WTC11 (cell line): ENCODE data around the gene UCN. TPM values are rescaled to one million over a fixed set of nuclear protein-coding genes. Genes with fewer than 3 reads are reported as not detected.
"Not testable (repeated sequence)": the region's sequence is repeated elsewhere in the genome, so short reads cannot be mapped to it uniquely, and the experiment has no call there.

Source experiments
- ATAC-seq: fragments of 200-7000 bp; cut with Tn5 transposase; 2 replicates; pipeline ENCODE4 v1.10.0; 2021; ENCODE audit warnings: mild to moderate bottlenecking, moderate library complexity
- CTCF ChIA-PET: fragments of 300-600 bp; sonication (Branson Sonifier 250); formaldehyde crosslinking; loops from one replicate; lab custom pipeline; 2021; ENCODE audit warnings: antibody characterized with exemption; lab: Charles Lee
- POLR2A ChIA-PET: fragments of 350-600 bp; sonication (Branson Sonifier 250); formaldehyde crosslinking; loops from one replicate; lab custom pipeline; 2021; ENCODE audit warnings: antibody characterized with exemption; lab: Charles Lee
- DNase-seq: peaks from one replicate; pipeline ENCODE4 v3.0.0; 2021; ENCODE audit warnings: low spot score
- H3K27ac Mint-ChIP-seq: 2 replicates; pipeline ENCODE4 v1.8.0; 2021; ENCODE audit warnings: mixed read lengths
- H3K27me3 Mint-ChIP-seq: 2 replicates; pipeline ENCODE4 v1.8.0; 2021; ENCODE audit warnings: low read depth, mild to moderate bottlenecking, moderate library complexity, mixed read lengths
- H3K36me3 Mint-ChIP-seq: 2 replicates; pipeline ENCODE4 v1.8.0; 2021; ENCODE audit warnings: mixed read lengths
- H3K4me1 Mint-ChIP-seq: 2 replicates; pipeline ENCODE4 v1.8.0; 2022; ENCODE audit warnings: mixed read lengths
- H3K4me3 Mint-ChIP-seq: 2 replicates; pipeline ENCODE4 v1.8.0; 2021; ENCODE audit warnings: mild to moderate bottlenecking, moderate library complexity, mixed read lengths
- H3K9me3 Mint-ChIP-seq: 2 replicates; pipeline ENCODE4 v1.8.0; 2021; ENCODE audit warnings: mixed read lengths
- GTF2I ChIP-seq: fragments of 250-450 bp; sonication (Bioruptor Pico); conservative IDR thresholded peaks from 2 replicates; pipeline ENCODE4 v1.4.0; 2021; ENCODE audit warnings: mild to moderate bottlenecking
- PRDM15 ChIP-seq: sonication (generic); formaldehyde crosslinking; IDR thresholded peaks from 2 replicates; pipeline ENCODE4 v1.8.0; 2022; ENCODE audit warnings: missing genetic modification reagents
- ZNF232 ChIP-seq: sonication (generic); formaldehyde crosslinking; IDR thresholded peaks from 2 replicates; pipeline ENCODE4 v1.8.0; 2022; ENCODE audit warnings: mild to moderate bottlenecking, missing genetic modification reagents
- ZNF317 ChIP-seq: sonication (generic); formaldehyde crosslinking; IDR thresholded peaks from 2 replicates; pipeline ENCODE4 v1.8.1; 2023; ENCODE audit warnings: low read depth, mild to moderate bottlenecking, moderate library complexity, missing genetic modification reagents, borderline replicate concordance
- ZNF532 ChIP-seq: fragments of 250-450 bp; sonication (Bioruptor Pico); IDR thresholded peaks from 2 replicates; pipeline ENCODE4 v1.9.0; 2021; ENCODE audit warnings: mild to moderate bottlenecking, borderline replicate concordance
- ZSCAN18 ChIP-seq: fragments of 250-450 bp; sonication (Bioruptor Pico); IDR thresholded peaks from 2 replicates; pipeline ENCODE4 v2.1.2; 2022; ENCODE audit warnings: mild to moderate bottlenecking, moderate library complexity
- total RNA-seq: library from RNA; stranded (reverse); gene quantifications from 3 replicates; pipeline ENCODE4 v1.2.3, GENCODE V29; 2021
- TF ChIP-seq, protein P1 (sequence below): sonication (generic); formaldehyde crosslinking; IDR thresholded peaks from 2 replicates; pipeline ENCODE4 v1.8.1; 2023; ENCODE audit warnings: mild to moderate bottlenecking, missing genetic modification reagents, borderline replicate concordance

The UCN gene
- total RNA-seq, 1 experiment from 2014 or later = 0.68 TPM

GRCh38 chr2:27353762-27354596, 45.7 kb upstream of the UCN start:
- CTCF ChIA-PET = interaction anchor here (0.7 to 1.4 kb wide), 5 partner anchors 8 to 330 kb away, joined by 3 to 6 read pairs (median 4); no protein-coding TSS in a partner anchor
- H3K4me1 Mint-ChIP-seq = peaks cover 41% of the 10 kb centered on the region
- TF ChIP-seq PRDM15 (no peak), ZSCAN18 (CRISPR knock-in tag) (no peak), ZNF317 (no peak), ZNF232 (no peak), GTF2I (CRISPR knock-in tag) (no peak)
- TF ChIP-seq, protein P1, sequence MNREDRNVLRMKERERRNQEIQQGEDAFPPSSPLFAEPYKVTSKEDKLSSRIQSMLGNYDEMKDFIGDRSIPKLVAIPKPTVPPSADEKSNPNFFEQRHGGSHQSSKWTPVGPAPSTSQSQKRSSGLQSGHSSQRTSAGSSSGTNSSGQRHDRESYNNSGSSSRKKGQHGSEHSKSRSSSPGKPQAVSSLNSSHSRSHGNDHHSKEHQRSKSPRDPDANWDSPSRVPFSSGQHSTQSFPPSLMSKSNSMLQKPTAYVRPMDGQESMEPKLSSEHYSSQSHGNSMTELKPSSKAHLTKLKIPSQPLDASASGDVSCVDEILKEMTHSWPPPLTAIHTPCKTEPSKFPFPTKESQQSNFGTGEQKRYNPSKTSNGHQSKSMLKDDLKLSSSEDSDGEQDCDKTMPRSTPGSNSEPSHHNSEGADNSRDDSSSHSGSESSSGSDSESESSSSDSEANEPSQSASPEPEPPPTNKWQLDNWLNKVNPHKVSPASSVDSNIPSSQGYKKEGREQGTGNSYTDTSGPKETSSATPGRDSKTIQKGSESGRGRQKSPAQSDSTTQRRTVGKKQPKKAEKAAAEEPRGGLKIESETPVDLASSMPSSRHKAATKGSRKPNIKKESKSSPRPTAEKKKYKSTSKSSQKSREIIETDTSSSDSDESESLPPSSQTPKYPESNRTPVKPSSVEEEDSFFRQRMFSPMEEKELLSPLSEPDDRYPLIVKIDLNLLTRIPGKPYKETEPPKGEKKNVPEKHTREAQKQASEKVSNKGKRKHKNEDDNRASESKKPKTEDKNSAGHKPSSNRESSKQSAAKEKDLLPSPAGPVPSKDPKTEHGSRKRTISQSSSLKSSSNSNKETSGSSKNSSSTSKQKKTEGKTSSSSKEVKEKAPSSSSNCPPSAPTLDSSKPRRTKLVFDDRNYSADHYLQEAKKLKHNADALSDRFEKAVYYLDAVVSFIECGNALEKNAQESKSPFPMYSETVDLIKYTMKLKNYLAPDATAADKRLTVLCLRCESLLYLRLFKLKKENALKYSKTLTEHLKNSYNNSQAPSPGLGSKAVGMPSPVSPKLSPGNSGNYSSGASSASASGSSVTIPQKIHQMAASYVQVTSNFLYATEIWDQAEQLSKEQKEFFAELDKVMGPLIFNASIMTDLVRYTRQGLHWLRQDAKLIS (CRISPR knock-in tag) = no peak

DNA sequence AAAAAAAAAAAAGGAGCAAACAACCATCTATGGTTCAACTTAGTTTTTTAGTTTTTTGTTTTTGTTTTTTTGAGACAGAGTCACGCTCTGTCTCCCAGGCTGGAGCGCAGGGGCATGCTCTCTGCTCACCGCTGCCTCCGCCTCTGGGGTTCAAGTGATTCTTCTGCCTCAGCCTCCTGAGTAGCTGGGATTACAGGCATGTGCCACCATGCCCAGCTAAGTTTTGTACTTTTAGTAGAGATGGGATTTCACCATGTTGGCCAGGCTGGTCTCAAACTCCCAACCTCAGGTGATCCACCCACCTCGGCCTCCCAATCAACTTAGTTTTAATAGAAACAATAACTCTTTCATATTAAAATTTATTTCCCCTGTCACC, 45.1 kb upstream of the UCN start:
- H3K36me3 Mint-ChIP-seq = peaks cover 18% of the 10 kb centered on the region
- peak overlapping the region; percentile 93; the same call in 1 of the 2 replicates for H3K4me3 Mint-ChIP-seq
- ATAC-seq, H3K9me3 Mint-ChIP-seq, H3K27ac Mint-ChIP-seq, DNase-seq, H3K27me3 Mint-ChIP-seq: not testable (repeated sequence)
- peaks cover 37% of the 10 kb centered on the region for H3K4me1 Mint-ChIP-seq
- ChIA-PET CTCF (interaction anchor here (0.7 to 1.4 kb wide), 6 partner anchors 26 to 969 kb away, joined by 3 to 6 read pairs (median 4); no protein-coding TSS in a partner anchor), POLR2A (interaction anchor here (0.6 to 0.7 kb wide), 3 partner anchors 11 to 141 kb away, joined by 3 to 6 read pairs (median 5); no protein-coding TSS in a partner anchor)

More at GRCh38 chr2:27353762-27354596, 45.7 kb upstream of the UCN start:
- H3K36me3 Mint-ChIP-seq = peaks cover 22% of the 10 kb centered on the region
- no peaks in the 10 kb centered on the region for H3K27me3 Mint-ChIP-seq
- peaks cover 8% of the 10 kb centered on the region for H3K9me3 Mint-ChIP-seq
- POLR2A ChIA-PET = no interaction called here
- DNase-seq (no peak), ATAC-seq (no peak)
- peak overlapping the region; percentile 89 for H3K27ac Mint-ChIP-seq
- peak overlapping the region; percentile 93 for H3K4me3 Mint-ChIP-seq

DNA sequence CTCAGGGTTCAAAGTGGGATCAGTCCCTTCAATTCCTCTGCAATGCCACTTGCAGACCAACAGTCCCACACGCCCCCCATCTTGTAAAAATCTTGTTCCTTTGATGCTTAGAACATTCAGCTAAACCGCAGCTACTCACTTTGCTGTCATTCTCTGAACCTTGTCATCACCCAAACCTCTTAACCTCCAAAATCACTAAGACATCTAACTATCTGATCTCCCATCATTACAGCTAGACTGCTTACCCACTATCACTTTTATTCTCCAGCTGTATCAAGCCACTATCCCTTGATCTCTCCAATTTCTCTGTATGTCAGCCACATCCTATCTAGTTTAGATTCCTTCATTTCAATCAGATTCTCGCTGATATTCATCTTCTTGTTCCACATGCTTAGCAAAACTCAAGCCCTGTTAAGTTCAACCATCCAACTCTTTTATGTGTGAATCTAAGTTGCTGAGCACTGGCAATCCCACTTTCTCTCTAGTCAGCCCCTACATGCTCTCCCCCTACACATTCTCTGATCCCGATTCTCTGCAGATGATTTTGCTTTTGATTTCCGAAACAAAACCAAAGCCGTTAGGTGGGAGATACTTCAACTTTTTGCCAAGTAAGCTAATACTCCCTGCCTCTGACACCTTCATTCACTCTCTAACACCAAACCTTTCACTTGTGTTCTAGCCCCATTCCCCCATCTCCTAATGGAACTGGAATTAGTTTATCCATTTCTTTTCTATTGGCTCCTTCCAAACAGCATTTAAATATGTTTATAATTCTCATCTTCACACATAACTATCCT, 43.8 kb upstream of the UCN start:
- no peak for ATAC-seq
- Mint-ChIP-seq H3K4me3 (no peak overlapping the region), H3K27ac (peak overlapping the region; percentile 5; the same call in 1 of the 2 replicates), H3K9me3 (no peaks in the 10 kb centered on the region), H3K27me3 (no peaks in the 10 kb centered on the region), H3K36me3 (peaks cover 10% of the 10 kb centered on the region), H3K4me1 (peaks cover 29% of the 10 kb centered on the region)
- ChIA-PET POLR2A (no interaction called here), CTCF (interaction anchor here (1.3 kb wide), 1 partner anchor 49 kb away, joined by 3 read pairs; no protein-coding TSS in a partner anchor)
- DNase-seq = no peak
- no peak for TF ChIP-seq ZNF532
